ENCODE data around the gene RPL41. TPM values are rescaled to one million over a fixed set of nuclear protein-coding genes. Genes with fewer than 3 reads are reported as not detected.

RPL41 gene
- polyA plus RNA-seq, 3 donors, result 2,986 to 5,048 (median 3,308) TPM

GRCh38 chr12:56121204-56121870 is 4.9 kb downstream of the RPL41 start:
- H3K79me2 ChIP-seq (ENCODE audit: insufficient read depth, low read length), result peaks cover 83% of the 10 kb centered on the region
- Mint-ChIP-seq H3K4me1 (peaks cover 55% of the 10 kb centered on the region), H3K9me3 (no peaks in the 10 kb centered on the region), H3K27ac (peak overlapping the region in 2 of 7 donors; percentile 45 to 65), H3K36me3 (peaks cover 31 to 41% of the 10 kb centered on the region in 2 donors), H3K27me3 (ENCODE audit: low read depth in 3 of 3) (peaks cover 0 to 1% (median 0%) of the 10 kb centered on the region in 3 donors), H3K4me3 (no peak overlapping the region)
- H3K4me2 ChIP-seq (replicated peaks; ENCODE audit: extremely low read depth, low read length, poor library complexity, severe bottlenecking), result no peak overlapping the region
- WGBS (ENCODE audit: insufficient coverage), result 97% methylated on average over 8 of the region's 11 CpGs
- no peak for TF ChIP-seq CTCF (IDR thresholded peaks at IDR 0.05)
- H3K4me1 ChIP-seq (ENCODE audit: control insufficient read depth in 1 of 2, insufficient read depth in 2 of 2, low read length in 2 of 2), result peaks cover 47 to 58% of the 10 kb centered on the region in 2 donors
- no peaks in the 10 kb centered on the region for H3K27me3 ChIP-seq (ENCODE audit: control insufficient read depth in 2 of 2, insufficient read depth in 2 of 2, low read length in 2 of 2)
- peaks cover 28% of the 10 kb centered on the region for H4K20me1 ChIP-seq (ENCODE audit: insufficient read depth, low read length)
- no peak overlapping the region for H3K27ac ChIP-seq (ENCODE audit: low read depth in 1 of 2, low read length in 2 of 2)
- DNase-seq, result no peak
- no peak overlapping the region for H3K9ac ChIP-seq (ENCODE audit: insufficient read depth, low read length, poor library complexity, severe bottlenecking)
- no peak overlapping the region for H3K4me3 ChIP-seq (replicated peaks in 1 of 3; ENCODE audit: low read depth in 2 of 3, low read length in 3 of 3)
- intact Hi-C loops (cut with micrococcal nuclease), result loop anchor here (5.0 to 10.0 kb wide), 2 partner anchors 66 to 343 kb away; partner anchors contain the start of genes SPRYD4 (in 2 of the 2) and SMARCC2 (in 1 of the 2)
- H3K36me3 ChIP-seq (replicated peaks in 1 of 2; ENCODE audit: control insufficient read depth in 1 of 2, insufficient read depth in 2 of 2, low read length in 2 of 2), result peaks cover 16 to 31% of the 10 kb centered on the region in 2 donors
- no peaks in the 10 kb centered on the region for H3K9me3 ChIP-seq (replicated peaks in 1 of 2; ENCODE audit: control insufficient read depth in 1 of 2, insufficient read depth in 1 of 2, low read length in 2 of 2)
- H2AFZ ChIP-seq (ENCODE audit: insufficient read depth, low read depth, low read length, poor library complexity, severe bottlenecking), result no peak overlapping the region

- TF ChIP-seq CTCF (IDR thresholded peaks at IDR 0.05), result no peak
- Histone ChIP-seq H3K27me3 (ENCODE audit: control insufficient read depth in 2 of 2, insufficient read depth in 2 of 2, low read length in 2 of 2) (no peaks in the 10 kb centered on the region), H3K79me2 (ENCODE audit: insufficient read depth, low read length) (peaks cover 72% of the 10 kb centered on the region), H3K4me2 (replicated peaks; ENCODE audit: extremely low read depth, low read length, poor library complexity, severe bottlenecking) (no peak overlapping the region), H4K20me1 (ENCODE audit: insufficient read depth, low read length) (peaks cover 28% of the 10 kb centered on the region), H3K4me1 (ENCODE audit: control insufficient read depth in 1 of 2, insufficient read depth in 2 of 2, low read length in 2 of 2) (peaks cover 53 to 65% of the 10 kb centered on the region in 2 donors), H3K27ac (ENCODE audit: low read depth in 1 of 2, low read length in 2 of 2) (peak overlapping the region in 1 of 2 donors; percentile 53), H3K4me3 (replicated peaks in 1 of 3; ENCODE audit: low read depth in 2 of 3, low read length in 3 of 3) (no peak overlapping the region), H3K9me3 (replicated peaks in 1 of 2; ENCODE audit: control insufficient read depth in 1 of 2, insufficient read depth in 1 of 2, low read length in 2 of 2) (no peaks in the 10 kb centered on the region), H3K36me3 (replicated peaks in 1 of 2; ENCODE audit: control insufficient read depth in 1 of 2, insufficient read depth in 2 of 2, low read length in 2 of 2) (peaks cover 16 to 31% of the 10 kb centered on the region in 2 donors), H3K9ac (ENCODE audit: insufficient read depth, low read length, poor library complexity, severe bottlenecking) (no peak overlapping the region), H2AFZ (ENCODE audit: insufficient read depth, low read depth, low read length, poor library complexity, severe bottlenecking) (no peak overlapping the region)
- no peak overlapping the region for H3K4me3 Mint-ChIP-seq
- H3K9me3 Mint-ChIP-seq, result no peaks in the 10 kb centered on the region
- peak overlapping the region in 3 of 7 donors; percentile 7 to 46 (median 31) for H3K27ac Mint-ChIP-seq
- DNase-seq, result no peak
- intact Hi-C loops (cut with micrococcal nuclease), result loop anchor here (5.0 to 10.0 kb wide), 2 partner anchors 65 to 342 kb away; partner anchors contain the start of genes SPRYD4 (in 2 of the 2) and SMARCC2 (in 1 of the 2)
- H3K4me1 Mint-ChIP-seq, result peaks cover 62% of the 10 kb centered on the region
- no CpG with 5 or more reads among the region's 2 CpGs for WGBS (ENCODE audit: insufficient coverage)
- peaks cover 0 to 1% (median 1%) of the 10 kb centered on the region in 3 donors for H3K27me3 Mint-ChIP-seq (ENCODE audit: low read depth in 3 of 3)
- peaks cover 26 to 37% of the 10 kb centered on the region in 2 donors for H3K36me3 Mint-ChIP-seq
Observed at GRCh38 chr12:56122637-56123036, 6.2 kb downstream of the RPL41 start.

All from CD14-positive monocyte (primary cell).